OCI-M1 (cell line): ENCODE measurements around the gene CDC14B.
A peak's percentile ranks its signal among the peaks of the same experiment; 100 is the strongest.

Source experiments
- DNase-seq: peaks from one replicate; lab custom pipeline; 2025; lab: John Stamatoyannopoulos, UW

Gene CDC14B

DNA sequence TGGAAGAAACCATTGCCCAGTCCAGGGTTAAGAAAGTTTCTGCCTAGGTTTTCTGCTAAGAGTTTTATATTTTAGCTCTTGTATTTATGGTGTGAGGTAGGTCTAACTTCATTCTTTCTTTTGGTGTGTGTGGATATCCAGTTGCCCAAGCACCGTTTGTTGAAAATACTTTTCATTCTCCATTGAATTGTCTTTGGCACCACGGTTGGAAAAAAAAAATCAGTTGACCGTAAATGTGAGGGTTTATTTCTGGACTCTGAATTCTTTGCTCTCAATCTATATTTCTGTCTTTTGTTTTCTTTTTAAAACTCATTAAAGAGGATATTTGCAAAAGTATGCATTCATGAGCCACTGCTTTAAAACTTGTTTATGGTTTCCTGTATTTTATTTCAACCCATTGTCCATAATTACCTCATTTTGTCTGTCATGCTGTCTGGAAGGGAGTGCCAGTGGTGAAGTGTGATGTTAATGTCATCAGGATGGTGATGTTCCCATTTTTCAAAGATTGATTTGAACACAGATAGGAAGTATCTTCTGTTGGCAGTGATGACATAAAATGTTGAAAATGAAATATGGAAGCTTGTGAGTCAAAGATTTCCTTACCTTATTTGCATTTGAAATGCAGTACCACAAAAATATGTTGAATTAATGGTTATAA, 135.8 kb downstream of the CDC14B start:
- DNase-seq: no peak

DNA sequence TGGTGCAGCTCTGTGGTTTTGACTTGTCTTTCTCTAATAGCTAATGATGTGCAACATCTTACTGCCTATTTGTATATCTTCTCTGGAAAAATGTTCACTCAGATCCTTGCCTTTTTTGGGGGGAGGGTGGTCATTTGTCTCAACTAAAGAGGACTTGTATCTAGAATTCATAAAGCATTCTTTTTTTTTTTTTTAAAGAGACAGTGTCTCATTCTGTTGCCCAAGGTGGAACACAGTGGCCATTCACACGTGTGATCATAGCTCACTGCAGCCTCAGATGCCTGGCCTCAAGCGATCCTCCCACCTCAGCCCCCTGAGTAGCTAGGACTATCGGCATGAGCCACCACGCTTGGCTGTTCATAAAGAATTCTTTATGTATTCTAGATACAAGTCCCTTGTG, 136.4 kb downstream of the CDC14B start:
- no peak for DNase-seq

DNA sequence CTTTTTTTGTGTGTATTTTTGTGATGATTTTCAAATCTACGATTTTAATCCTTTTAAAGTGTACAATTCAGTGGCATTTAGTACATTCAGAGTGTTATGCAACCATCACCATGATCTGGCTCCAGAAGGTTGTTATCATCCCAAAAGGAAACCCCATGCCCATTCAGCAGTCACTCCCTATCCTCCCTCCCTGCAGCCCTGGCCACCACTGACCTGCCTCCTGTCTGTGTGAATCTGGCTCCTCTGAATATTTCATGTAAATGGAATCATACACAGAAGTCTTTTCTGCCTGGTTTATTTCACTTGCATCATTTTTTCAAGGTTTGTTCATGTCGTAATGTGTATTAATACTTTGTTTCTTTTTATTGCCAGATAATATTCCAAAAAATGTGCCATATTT, 137.2 kb downstream of the CDC14B start:
- DNase-seq: no peak

DNA sequence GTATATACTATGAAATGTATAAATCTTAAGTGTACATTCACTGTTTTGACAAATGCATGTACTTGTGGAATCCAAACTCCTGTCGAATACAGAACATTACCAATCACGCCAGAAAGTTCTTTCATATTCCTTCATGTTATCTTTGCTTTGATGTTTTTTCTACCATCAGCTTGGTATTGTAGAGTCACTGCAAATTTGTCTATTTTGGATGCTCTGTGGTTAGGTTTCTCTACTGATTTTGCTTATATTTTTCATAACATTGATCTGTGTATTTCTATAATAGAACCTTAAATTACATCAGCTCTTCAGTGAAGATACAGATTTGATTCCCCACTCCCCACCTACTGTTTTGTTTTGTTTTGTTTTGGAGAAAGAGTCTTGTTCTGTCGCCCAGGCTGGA, 138.9 kb downstream of the CDC14B start:
- no peak for DNase-seq

DNA sequence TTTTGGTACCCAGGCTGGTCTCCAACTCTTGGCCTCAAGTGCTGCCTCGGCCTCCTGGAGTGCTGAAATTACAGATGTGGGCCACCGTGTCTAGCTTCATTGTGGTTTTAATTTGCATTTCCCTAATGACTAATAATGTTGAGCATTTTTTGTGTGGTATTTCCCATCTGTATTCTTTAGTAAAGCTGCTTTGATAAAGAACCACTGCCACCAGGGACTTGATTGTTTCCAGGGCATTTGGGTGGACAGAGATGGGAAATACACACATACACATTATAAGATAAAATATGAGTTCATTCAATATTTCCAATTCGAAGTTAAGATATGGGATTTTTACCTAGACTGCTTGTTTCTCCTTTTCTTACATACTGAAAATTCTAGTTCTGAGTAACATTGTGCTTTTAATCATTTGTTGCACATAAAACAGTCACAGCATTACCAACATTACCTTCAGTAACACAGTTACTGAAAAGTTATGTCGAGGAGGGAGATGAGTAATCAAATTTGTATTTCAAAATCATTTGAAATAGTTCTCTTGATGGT, 140.7 kb downstream of the CDC14B start:
- no peak for DNase-seq

DNA sequence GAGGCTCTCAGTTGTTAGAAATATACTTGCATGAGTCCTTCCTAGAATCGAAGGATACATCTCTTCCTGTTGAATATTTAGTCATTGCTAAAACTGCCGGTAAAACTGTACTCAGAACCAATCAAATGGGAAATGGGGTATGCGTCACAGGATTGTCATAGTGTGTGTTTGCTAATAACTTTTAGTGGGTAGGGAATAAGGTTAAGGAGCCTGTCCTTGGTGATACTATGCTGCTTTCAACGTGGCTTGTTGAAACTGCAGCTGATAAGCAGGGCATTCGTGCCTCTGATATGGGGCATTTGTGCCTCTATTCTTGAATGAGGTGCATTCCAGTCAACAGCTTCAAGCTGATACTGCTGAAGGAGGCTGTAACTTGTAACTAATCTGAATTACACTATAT, 143.1 kb downstream of the CDC14B start:
- no peak for DNase-seq

DNA sequence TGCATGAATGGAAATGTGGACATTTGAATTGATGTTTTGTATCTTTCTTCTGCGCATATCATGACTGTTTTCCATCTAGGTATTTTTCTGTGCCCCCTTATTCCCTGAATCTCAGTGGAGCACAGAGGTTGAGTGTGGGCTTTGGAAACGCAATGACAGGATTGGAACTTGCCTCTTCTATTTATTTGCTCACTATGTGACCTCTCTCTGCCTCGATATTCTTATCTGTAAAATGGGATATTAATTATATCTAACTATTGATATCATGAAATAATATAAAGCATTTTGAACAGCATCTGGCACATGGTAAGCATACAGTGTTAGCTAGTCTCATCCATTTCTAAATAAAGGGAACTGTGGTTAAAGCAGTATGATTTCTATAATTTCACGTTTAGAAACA, 143.6 kb downstream of the CDC14B start:
- DNase-seq: no peak

DNA sequence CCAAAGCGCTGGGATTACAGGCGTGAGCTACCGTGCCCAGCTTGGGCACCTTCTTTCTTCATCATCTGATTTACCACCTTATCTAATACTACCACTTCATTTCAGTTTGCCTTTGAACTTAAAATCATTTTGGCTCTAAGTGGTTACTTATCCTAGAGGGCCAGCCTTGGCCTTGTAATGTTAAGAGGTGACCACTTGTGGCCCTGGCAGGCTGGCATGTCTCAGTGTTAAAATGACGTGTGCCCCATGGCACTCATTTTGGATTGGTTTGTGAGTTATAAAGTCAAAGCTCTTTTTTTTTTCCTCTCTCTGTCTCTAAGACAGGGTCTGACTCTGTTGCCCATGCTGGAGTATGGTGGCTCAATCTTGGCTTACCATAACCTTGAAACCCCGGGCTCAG, 151.9 kb downstream of the CDC14B start:
- DNase-seq: no peak

DNA sequence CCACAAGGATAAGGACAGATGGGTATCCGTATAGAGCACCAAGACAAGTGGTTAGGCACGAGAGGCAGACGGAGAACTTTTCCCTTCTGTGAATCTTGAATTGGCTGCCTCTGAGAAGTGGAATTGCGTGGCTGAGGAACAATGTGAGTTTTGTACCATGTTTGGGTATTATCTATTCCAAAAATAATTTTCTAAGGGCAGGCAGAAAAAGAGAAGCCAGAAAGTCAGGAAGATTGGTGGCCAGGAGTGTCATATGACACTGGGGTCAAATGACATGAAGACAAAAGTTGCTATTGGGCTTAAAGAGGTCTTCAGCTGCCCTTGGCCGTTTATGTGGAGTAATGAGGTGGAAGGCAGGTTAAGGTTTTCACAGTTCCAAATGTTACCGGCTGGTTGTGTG, 155.2 kb downstream of the CDC14B start:
- no peak for DNase-seq

DNA sequence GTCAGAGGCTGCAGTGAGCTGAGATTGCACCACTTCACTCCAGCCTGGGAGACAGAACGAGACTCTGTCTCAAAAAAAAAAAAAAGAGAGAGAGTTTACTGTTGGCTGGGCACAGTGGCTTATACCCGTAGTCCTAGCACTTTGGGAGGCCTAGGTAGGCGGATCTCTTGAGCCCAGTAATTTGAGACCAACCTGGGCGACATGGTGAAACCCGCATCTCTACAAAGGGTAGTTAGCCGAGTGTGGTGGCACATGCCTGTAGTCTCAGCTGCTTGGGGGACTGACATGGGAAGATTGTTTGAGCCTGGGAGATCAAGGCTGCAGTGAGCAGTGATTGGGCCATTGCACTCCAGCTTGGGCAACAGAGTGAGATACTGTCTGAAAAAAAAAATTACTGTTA, 157.1 kb downstream of the CDC14B start:
- DNase-seq: no peak

DNA sequence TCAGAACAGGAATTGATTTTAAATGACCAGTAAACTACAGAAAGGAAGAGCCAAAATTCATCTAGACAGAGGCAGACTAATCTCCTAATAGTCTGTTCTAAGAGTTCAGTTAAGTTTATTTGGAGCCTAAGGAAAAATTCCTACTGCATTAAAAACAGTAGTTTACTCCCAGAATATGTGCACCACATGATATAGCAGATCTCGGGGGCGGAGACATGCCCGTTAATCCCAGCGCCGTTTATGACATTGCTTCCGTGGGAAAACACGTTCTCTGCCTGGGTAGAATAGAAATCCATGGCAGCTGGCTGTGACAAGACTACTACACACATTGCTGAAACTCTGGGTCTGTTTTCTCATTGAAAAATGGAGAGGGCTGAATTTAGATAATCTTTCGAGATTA, 158.3 kb downstream of the CDC14B start:
- DNase-seq: no peak

DNA sequence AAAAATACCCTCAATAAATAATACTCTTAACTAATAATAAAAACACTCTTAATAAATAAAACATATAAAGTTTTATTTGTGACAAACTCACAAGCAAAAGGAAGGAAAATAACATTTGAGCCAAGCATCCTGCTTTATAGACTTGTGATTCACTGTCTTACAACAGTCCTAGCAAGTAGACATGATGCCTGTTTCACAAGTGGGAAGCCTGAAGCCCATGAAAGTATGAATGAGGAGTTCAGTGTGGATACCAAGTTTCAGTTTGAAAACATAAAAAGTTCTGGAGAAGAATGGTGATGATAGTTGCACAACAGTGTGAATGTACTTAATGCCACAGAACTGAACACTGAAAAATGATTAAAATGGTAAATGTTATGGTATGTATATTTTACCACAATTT, 158.8 kb downstream of the CDC14B start:
- DNase-seq: no peak

DNA sequence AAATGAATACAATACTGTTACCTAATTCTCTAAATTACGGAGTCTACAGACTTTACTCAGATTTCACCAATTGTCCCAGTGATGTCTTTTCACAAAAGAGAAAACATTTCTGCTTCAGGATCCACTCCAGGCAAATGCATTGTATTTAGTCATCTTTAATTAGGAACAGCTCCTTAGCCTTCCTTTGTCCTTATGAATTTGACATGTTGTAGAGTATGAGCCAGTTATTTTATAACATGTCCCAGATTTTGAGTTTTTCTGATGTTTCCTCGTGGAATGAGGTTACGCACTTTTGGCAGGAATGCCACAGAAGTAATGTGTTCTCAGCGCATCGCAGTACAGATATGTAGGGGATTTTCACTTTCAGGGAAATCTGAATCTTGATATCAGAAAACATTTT, 159.2 kb downstream of the CDC14B start:
- DNase-seq: no peak

DNA sequence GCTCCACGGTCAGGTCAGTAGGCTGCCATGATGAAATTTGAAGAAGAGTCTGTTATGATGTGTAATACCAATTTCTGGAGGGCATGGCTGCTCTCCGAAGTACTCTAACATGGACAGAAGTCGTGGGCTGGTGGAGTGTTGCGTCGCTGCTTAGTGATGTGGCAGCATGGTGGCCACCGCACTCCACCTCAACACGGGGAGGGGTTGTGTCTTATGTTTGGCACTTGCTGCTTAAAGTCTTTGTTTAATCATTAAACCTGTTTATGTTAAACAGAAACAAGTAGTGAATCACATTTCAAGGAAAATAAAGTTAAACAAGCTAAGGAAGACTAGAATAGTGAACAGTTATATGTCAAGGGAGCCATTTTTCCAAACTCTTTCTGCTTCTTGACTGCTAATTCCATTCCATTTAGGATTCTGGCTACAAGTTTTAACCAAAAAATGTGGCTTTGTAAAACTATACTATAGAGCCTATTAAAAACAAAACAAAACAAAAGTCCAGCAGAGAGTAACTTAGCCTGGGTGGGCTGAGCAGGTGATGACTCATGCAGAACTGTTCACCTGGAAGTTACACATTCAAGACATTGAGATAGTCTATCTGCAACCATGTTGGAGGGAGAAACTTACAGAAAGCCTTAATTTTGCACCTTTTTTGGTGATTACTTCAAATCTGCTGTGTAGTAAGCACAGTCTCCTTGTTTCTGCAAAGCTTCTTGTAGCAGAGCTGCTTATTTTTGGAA, 160.2 kb downstream of the CDC14B start:
- DNase-seq: no peak

DNA sequence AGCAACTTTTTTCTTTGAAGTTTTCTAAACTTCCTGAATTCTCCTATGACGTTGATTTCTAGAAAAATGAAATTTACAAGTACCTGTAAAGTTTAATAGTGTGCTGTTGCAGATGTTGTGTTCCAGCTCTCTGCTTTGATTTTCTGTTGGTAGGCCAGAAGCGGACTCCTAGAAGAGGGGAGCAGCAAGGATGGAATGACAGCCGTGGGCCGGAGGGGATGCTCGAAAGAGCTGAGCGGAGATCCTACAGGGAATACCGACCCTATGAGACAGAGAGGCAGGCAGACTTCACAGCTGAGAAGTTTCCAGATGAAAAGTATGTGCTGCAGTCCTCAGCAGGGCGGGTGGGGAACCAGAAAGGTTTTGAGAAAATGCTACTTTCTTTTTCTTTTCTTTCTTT, 161.4 kb downstream of the CDC14B start:
- DNase-seq: no peak

DNA sequence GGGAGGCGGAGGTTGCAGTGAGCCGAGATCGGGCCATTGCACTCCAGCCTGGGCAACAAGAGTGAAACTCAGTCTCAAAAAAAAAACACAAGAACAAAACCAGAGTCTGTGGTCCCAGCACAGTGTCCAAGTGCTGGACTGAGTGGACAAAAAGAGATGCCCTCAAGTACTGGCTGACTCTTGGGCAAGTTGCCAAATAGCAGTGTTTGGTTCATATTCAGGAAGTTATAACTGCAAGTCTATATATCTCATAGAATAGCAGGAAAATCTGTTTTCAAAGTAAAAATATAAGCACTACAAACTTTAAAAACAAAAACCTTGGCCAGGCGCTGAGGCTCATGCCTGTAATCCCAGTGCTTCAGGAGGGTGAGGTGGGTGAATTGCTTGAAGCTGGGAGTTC, 162.4 kb downstream of the CDC14B start:
- no peak for DNase-seq

DNA sequence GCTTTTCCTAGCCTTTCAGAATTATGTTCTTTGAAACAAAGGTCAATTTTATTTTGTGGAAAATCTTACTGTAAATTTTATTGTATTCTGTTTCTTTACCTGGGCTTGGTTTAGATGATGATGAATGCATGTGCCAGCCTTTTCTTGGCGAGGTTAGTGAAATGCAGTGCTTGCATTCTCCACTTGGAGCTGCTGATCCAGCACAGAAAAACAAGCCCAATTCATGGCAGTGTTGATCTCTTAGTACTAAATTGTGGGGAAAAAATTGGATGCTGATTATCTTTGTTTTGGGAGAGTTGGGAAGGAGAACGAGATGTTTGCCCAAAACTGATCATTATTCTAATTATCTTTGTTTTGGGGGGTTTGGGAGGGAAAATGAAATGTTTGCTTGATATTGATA, 166.0 kb downstream of the CDC14B start:
- DNase-seq: peak; percentile 16

DNA sequence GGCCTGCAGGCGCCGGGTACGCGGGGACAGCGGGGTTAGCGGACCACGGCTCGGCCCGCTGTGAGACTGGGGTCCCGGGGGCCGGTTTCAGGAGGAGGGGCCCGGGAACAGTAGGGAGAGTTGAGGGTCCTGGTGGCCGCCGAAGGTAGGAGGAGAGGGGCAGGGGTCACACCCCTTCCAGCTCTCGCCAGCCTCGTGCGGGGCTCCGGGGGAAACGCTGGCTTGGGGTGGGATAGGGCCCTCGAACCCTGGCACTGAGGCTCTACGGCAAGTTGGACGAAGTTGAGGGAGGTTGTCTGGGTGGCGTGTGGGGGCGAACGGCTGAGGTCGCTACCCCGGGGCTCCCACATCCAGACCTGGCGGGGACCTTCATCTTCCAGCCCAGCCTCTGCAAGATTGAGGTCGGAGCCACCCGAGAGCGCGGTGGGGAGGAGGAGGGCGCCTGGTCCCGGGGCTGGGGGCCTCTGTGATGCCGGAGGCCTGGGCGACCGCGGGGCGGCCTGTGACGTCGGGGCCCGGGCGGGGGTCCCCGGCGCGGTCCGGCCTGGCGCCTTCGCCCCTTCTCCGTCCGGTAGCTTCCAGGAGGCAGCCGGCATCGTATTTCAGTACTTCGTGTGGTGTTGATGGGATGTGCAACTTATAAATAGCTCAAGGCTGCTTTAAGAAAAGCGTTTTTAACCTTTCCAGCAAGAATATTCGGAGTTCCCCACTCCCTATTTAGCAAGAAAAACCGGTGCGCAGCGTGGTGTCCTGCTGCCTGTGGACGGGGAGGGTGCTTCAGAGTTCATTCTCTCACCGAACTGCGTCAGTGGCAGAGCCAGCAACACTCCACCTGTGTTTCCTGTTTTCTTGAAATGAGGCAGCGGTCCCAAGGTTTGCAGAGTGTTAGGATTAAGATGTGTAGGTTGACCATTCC, 168.8 kb downstream of the CDC14B start:
- no peak for DNase-seq
